ENCODE results near the gene FOXJ2.

DNA sequence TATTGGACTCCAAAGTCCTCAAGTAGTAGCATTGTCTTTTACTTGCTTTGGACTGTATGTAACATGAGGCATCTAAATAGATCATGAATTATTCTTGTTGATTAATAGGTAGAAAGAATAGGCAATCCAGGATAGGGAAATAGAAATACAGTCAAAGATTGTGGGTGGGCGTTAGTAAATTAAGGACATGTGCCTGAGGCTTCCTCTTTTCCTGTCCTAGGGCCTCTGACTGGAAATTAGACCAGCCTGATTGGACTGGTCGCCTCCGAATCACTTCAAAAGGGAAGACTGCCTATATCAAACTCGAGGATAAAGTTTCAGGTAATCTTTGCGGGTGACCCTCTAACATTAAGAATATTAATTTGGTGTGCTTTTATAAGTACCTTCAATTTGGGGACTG lies 57.2 kb downstream of the FOXJ2 start:
- TF ChIP-seq, protein P1, sequence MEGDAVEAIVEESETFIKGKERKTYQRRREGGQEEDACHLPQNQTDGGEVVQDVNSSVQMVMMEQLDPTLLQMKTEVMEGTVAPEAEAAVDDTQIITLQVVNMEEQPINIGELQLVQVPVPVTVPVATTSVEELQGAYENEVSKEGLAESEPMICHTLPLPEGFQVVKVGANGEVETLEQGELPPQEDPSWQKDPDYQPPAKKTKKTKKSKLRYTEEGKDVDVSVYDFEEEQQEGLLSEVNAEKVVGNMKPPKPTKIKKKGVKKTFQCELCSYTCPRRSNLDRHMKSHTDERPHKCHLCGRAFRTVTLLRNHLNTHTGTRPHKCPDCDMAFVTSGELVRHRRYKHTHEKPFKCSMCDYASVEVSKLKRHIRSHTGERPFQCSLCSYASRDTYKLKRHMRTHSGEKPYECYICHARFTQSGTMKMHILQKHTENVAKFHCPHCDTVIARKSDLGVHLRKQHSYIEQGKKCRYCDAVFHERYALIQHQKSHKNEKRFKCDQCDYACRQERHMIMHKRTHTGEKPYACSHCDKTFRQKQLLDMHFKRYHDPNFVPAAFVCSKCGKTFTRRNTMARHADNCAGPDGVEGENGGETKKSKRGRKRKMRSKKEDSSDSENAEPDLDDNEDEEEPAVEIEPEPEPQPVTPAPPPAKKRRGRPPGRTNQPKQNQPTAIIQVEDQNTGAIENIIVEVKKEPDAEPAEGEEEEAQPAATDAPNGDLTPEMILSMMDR (IDR thresholded peaks at IDR 0.05), result no peak
- TF ChIP-seq MAX (IDR thresholded peaks at IDR 0.05; ENCODE audit: low read depth) (no peak), SMC3 (IDR thresholded peaks at IDR 0.05; ENCODE audit: low read depth, low read length) (no peak), SIN3A (IDR thresholded peaks at IDR 0.05; ENCODE audit: borderline replicate concordance, low read depth, low read length) (no peak), EP300 (IDR thresholded peaks at IDR 0.05; ENCODE audit: borderline replicate concordance in 1 of 2, low read depth in 1 of 2, low read length in 1 of 2) (no peak), RCOR1 (IDR thresholded peaks at IDR 0.05; ENCODE audit: low read length) (no peak), TCF12 (IDR thresholded peaks at IDR 0.05) (no peak), TAF1 (IDR thresholded peaks at IDR 0.05; ENCODE audit: borderline replicate concordance, low read depth, low read length) (no peak), YY1 (IDR thresholded peaks at IDR 0.05; ENCODE audit: low read depth) (no peak), GATA2 (CRISPR knock-in tag; IDR thresholded peaks at IDR 0.05) (no peak), REST (IDR thresholded peaks at IDR 0.05; ENCODE audit: low read depth, low read length) (no peak), NFIC (IDR thresholded peaks at IDR 0.05; ENCODE audit: borderline replicate concordance) (no peak)
- TF ChIP-seq, protein P2, sequence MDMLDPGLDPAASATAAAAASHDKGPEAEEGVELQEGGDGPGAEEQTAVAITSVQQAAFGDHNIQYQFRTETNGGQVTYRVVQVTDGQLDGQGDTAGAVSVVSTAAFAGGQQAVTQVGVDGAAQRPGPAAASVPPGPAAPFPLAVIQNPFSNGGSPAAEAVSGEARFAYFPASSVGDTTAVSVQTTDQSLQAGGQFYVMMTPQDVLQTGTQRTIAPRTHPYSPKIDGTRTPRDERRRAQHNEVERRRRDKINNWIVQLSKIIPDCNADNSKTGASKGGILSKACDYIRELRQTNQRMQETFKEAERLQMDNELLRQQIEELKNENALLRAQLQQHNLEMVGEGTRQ (IDR thresholded peaks at IDR 0.05; ENCODE audit: borderline replicate concordance, low read depth, low read length), result no peak

Data from SK-N-SH (cell line).